OCI-LY1 (cell line): ENCODE results near the gene UBTD2.

Experiments
- H2AFZ ChIP-seq: fragments of 200-600 bp; sonication (generic), shearing (Covaris generic); 2 replicates; pipeline ENCODE4 v1.6.0; 2014; ENCODE audit warnings: antibody characterized with exemption, mild to moderate bottlenecking, low read length
- H3F3A ChIP-seq: fragments of 200-600 bp; sonication (generic), shearing (Covaris generic); 2 replicates; pipeline ENCODE4 v1.6.0; 2014; ENCODE audit warnings: mild to moderate bottlenecking, antibody characterized with exemption, low read length, moderate library complexity; ENCODE audit not compliant: insufficient read depth
- H3K27ac ChIP-seq: fragments of 200-600 bp; sonication (generic); 2 replicates; pipeline ENCODE4 v1.5.1; 2014; ENCODE audit warnings: low read length, mixed run types, mild to moderate bottlenecking, low read depth; ENCODE audit not compliant: poor library complexity, severe bottlenecking
- H3K27me3 ChIP-seq: fragments of 200-600 bp; sonication (generic); 2 replicates; pipeline ENCODE4 v1.6.0; 2014; ENCODE audit warnings: antibody characterized with exemption, mild to moderate bottlenecking, low read length, moderate library complexity; ENCODE audit not compliant: insufficient read depth
- H3K36me3 ChIP-seq: fragments of 200-600 bp; sonication (generic); 2 replicates; pipeline ENCODE4 v1.6.1; 2014; ENCODE audit warnings: mild to moderate bottlenecking, antibody characterized with exemption, low read length, moderate library complexity, mixed read lengths; ENCODE audit not compliant: insufficient read depth
- H3K4me1 ChIP-seq: fragments of 200-600 bp; sonication (generic); 2 replicates; pipeline ENCODE4 v1.5.1; 2014; ENCODE audit warnings: mild to moderate bottlenecking, low read length, moderate library complexity; ENCODE audit not compliant: insufficient read depth, severe bottlenecking
- H3K4me2 ChIP-seq: fragments of 200-600 bp; sonication (generic), shearing (Covaris generic); 2 replicates; pipeline ENCODE4 v1.6.1; 2014; ENCODE audit warnings: low read length
- H3K4me3 ChIP-seq: fragments of 200-600 bp; sonication (generic); 2 replicates; pipeline ENCODE4 v1.5.1; 2014; ENCODE audit warnings: low read length, low read depth, mild to moderate bottlenecking, mixed read lengths; ENCODE audit not compliant: poor library complexity, severe bottlenecking
- H3K79me2 ChIP-seq: fragments of 200-600 bp; shearing (Covaris generic); 2 replicates; pipeline ENCODE4 v1.6.1; 2016; ENCODE audit warnings: mixed run types, low read length, mixed read lengths; ENCODE audit not compliant: insufficient read depth
- H3K9ac ChIP-seq: fragments of 200-600 bp; sonication (generic), shearing (Covaris generic); 2 replicates; pipeline ENCODE4 v1.6.1; 2014; ENCODE audit warnings: mild to moderate bottlenecking, low read length, mixed read lengths
- H3K9me2 ChIP-seq: fragments of 200-600 bp; sonication (generic), shearing (Covaris generic); 2 replicates; pipeline ENCODE4 v1.6.1; 2014; ENCODE audit warnings: low read depth, mild to moderate bottlenecking, low read length, mixed read lengths
- H3K9me3 ChIP-seq: fragments of 200-600 bp; shearing (Covaris generic); 2 replicates; pipeline ENCODE4 v1.6.1; 2014; ENCODE audit warnings: low read length, mixed read lengths
- H4K20me1 ChIP-seq: fragments of 200-600 bp; sonication (generic), shearing (Covaris generic); 2 replicates; pipeline ENCODE4 v1.6.0; 2016; ENCODE audit warnings: mild to moderate bottlenecking, low read length; ENCODE audit not compliant: insufficient read depth
- EZH2 ChIP-seq: fragments of 200-600 bp; sonication (generic), shearing (Covaris generic); IDR thresholded peaks from 2 replicates; pipeline ENCODE4 v1.8.0; 2017; ENCODE audit warnings: borderline replicate concordance, mixed run types, mild to moderate bottlenecking, antibody characterized with exemption, low read length, moderate library complexity, mixed read lengths
- TF ChIP-seq, protein P1 (sequence below): fragments of 200-600 bp; sonication (generic), shearing (Covaris generic); IDR thresholded peaks from 2 replicates; pipeline ENCODE4 v1.5.1; 2017; ENCODE audit warnings: mild to moderate bottlenecking, antibody characterized with exemption, low read length, moderate library complexity, mixed read lengths

UBTD2 gene

DNA sequence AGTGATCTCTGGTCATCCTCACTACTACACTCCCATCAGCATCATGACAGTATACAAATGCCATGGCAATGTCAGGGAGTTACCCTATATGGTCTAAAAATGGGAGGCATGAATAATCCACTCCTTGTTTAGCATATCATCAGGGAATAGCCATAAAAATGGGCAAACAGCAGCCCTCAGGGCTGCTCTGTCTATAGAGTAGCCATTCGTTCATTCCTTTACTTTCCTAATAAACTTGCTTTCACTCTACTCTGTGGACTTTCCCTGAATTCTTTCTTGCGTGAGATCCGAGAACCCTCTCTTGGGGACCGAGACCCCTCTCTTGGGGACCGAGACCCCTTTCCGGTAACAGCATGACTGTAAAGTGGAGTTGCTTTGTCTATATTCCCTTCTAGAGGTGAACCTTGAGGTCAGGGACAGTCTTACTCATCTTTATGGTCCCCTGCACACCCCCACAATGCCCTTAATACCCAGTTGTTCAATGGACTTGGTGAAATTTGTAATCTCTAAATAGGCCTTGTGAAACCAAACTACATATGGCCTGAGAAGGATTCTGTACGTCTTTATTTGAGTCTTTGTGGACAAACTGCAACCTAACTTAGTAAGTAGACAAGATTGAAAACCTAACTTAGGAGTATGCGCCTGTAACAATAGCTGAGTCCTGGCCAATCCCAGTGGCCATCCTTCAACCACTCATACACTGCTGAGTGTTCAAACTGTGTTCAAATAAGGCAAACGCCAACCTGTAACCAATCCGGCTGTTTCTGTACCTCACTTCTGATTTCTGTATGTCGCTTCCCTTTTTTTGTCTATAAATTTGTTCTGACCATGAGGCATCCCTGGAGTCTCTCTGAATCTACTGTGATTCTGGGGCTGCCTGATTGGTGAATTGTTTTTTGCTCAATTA lies 32.3 kb upstream of the UBTD2 start:
- no peaks in the 10 kb centered on the region for H3K4me1 ChIP-seq
- no peak overlapping the region for H3K4me2 ChIP-seq
- H2AFZ ChIP-seq, result no peak overlapping the region
- H3K9me3 ChIP-seq, result no peaks in the 10 kb centered on the region
- TF ChIP-seq, protein P1, sequence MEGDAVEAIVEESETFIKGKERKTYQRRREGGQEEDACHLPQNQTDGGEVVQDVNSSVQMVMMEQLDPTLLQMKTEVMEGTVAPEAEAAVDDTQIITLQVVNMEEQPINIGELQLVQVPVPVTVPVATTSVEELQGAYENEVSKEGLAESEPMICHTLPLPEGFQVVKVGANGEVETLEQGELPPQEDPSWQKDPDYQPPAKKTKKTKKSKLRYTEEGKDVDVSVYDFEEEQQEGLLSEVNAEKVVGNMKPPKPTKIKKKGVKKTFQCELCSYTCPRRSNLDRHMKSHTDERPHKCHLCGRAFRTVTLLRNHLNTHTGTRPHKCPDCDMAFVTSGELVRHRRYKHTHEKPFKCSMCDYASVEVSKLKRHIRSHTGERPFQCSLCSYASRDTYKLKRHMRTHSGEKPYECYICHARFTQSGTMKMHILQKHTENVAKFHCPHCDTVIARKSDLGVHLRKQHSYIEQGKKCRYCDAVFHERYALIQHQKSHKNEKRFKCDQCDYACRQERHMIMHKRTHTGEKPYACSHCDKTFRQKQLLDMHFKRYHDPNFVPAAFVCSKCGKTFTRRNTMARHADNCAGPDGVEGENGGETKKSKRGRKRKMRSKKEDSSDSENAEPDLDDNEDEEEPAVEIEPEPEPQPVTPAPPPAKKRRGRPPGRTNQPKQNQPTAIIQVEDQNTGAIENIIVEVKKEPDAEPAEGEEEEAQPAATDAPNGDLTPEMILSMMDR, result no peak
- TF ChIP-seq EZH2, result no peak
- H3K9ac ChIP-seq, result no peak overlapping the region
- H3K36me3 ChIP-seq, result no peaks in the 10 kb centered on the region
- no peak overlapping the region for H3K27ac ChIP-seq
- no peaks in the 10 kb centered on the region for H3K79me2 ChIP-seq
- no peak overlapping the region for H3K4me3 ChIP-seq
- H3K9me2 ChIP-seq, result no peaks in the 10 kb centered on the region
- no peaks in the 10 kb centered on the region for H4K20me1 ChIP-seq
- no peaks in the 10 kb centered on the region for H3F3A ChIP-seq
- no peaks in the 10 kb centered on the region; the same call in 1 of the 2 replicates for H3K27me3 ChIP-seq

DNA sequence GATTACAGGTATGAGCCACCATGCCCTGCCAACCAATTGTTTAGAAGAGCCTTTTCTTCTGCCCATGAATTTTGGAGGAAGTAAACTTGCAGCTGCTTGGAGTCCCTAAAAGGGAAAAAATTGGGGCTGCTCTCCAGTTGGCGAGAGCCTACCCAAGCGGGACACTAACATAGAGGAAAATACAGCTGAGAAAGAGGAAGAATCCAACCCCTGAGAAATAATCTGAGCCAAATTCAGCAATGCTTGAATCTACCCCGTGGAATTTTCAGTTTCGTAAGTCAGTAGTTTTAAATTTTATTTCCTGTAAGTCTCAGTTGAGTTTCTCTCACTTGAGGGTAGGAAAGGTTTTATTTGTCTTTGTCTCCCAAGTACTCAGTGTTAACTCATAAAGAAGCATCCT lies 30.4 kb upstream of the UBTD2 start:
- H3K9ac ChIP-seq, result no peak overlapping the region
- no peaks in the 10 kb centered on the region for H3K36me3 ChIP-seq
- H3F3A ChIP-seq, result no peaks in the 10 kb centered on the region
- TF ChIP-seq EZH2, result no peak
- TF ChIP-seq, protein P1, result no peak
- H3K27me3 ChIP-seq, result no peaks in the 10 kb centered on the region; the same call in 1 of the 2 replicates
- no peak overlapping the region for H3K27ac ChIP-seq
- no peak overlapping the region for H3K4me2 ChIP-seq
- H3K4me3 ChIP-seq, result no peak overlapping the region
- no peaks in the 10 kb centered on the region for H4K20me1 ChIP-seq
- no peaks in the 10 kb centered on the region for H3K9me2 ChIP-seq
- H2AFZ ChIP-seq, result no peak overlapping the region
- no peaks in the 10 kb centered on the region for H3K4me1 ChIP-seq
- no peaks in the 10 kb centered on the region for H3K79me2 ChIP-seq
- no peaks in the 10 kb centered on the region for H3K9me3 ChIP-seq

GRCh38 chr5:172312286-172312685 lies 28.7 kb upstream of the UBTD2 start:
- Histone ChIP-seq H4K20me1 (no peaks in the 10 kb centered on the region), H3K9ac (no peak overlapping the region), H3K4me2 (no peak overlapping the region), H2AFZ (no peak overlapping the region), H3K9me2 (no peaks in the 10 kb centered on the region), H3K36me3 (no peaks in the 10 kb centered on the region), H3K4me3 (no peak overlapping the region), H3K9me3 (no peaks in the 10 kb centered on the region), H3K27ac (no peak overlapping the region), H3K4me1 (no peaks in the 10 kb centered on the region), H3F3A (no peaks in the 10 kb centered on the region), H3K79me2 (no peaks in the 10 kb centered on the region), H3K27me3 (no peaks in the 10 kb centered on the region; the same call in 1 of the 2 replicates)
- TF ChIP-seq EZH2, result no peak
- TF ChIP-seq, protein P1, result no peak
